Stimulated activated CD8-positive, alpha-beta memory T cell treated with anti-CD3 and anti-CD28 coated beads, Interleukin-4, amount 100 ng/mL, for 4 hours (primary cell): ENCODE data around the gene CXorf38.

Experiments
- DNase-seq, 2 donors: peaks; one replicate each; pipeline ENCODE4 v3.0.0-alpha.2; 2020; ENCODE audit warnings: low read depth in 2 of 2, low spot score in 1 of 2

The CXorf38 gene

GRCh38 chrX:40647307-40648197, at the start of gene CXorf38:
CXorf38 (minus strand) TSS chrX:40647561; CDS start chrX:40647520, 41 bp downstream.
- peak; percentile 78 to 92 for DNase-seq

- DNase-seq, result no peak
These were observed 47.4 kb upstream of the CXorf38 start for GRCh38 chrX:40694802-40695201.

- no peak for DNase-seq
These were observed 41.6 kb upstream of the CXorf38 start for GRCh38 chrX:40688929-40689328.

- DNase-seq, result no peak
These were observed 39.8 kb upstream of the CXorf38 start for GRCh38 chrX:40687169-40687568.

- DNase-seq, result no peak
These were observed 38.1 kb upstream of the CXorf38 start for GRCh38 chrX:40685362-40685918.

- DNase-seq, result no peak
These were observed 36.7 kb upstream of the CXorf38 start for GRCh38 chrX:40684092-40684491.

GRCh38 chrX:40683245-40683644, 35.9 kb upstream of the CXorf38 start:
- no peak for DNase-seq

- DNase-seq, result no peak
These were observed 23.8 kb upstream of the CXorf38 start for GRCh38 chrX:40671126-40671525.

GRCh38 chrX:40663880-40664630, 16.7 kb upstream of the CXorf38 start:
- DNase-seq, result no peak

GRCh38 chrX:40663078-40663740, 15.8 kb upstream of the CXorf38 start:
- DNase-seq, result no peak

- DNase-seq, result no peak
These were observed 14.1 kb upstream of the CXorf38 start for GRCh38 chrX:40661489-40661888.

GRCh38 chrX:40660381-40660780, 13.0 kb upstream of the CXorf38 start:
- DNase-seq, result no peak

GRCh38 chrX:40653535-40653934, 6.2 kb upstream of the CXorf38 start:
- no peak for DNase-seq

- DNase-seq, result no peak
These were observed 5.3 kb upstream of the CXorf38 start for GRCh38 chrX:40652664-40653063.

- peak; percentile 40 to 57 for DNase-seq
These were observed 4.4 kb upstream of the CXorf38 start for GRCh38 chrX:40651620-40652223.

- peak in 1 of 2 donors; percentile 4 for DNase-seq
These were observed 663 bp downstream of the CXorf38 start for GRCh38 chrX:40646489-40647306.

- peak in 1 of 2 donors; percentile 13 for DNase-seq
These were observed 2.5 kb downstream of the CXorf38 start for GRCh38 chrX:40644821-40645358.

GRCh38 chrX:40644176-40644575, 3.2 kb downstream of the CXorf38 start:
- no peak for DNase-seq

- DNase-seq, result no peak
These were observed 9.7 kb downstream of the CXorf38 start for GRCh38 chrX:40637687-40638086.

GRCh38 chrX:40632199-40632598, 15.2 kb downstream of the CXorf38 start:
- DNase-seq, result no peak
